ENCODE data around the gene PCBP2. TPM values are rescaled to one million over a fixed set of nuclear protein-coding genes. Genes with fewer than 3 reads are reported as not detected.

PCBP2 gene
- polyA plus RNA-seq, 1 of the 3 experiments (the other 2 are of a cell fraction): 368 TPM

DNA sequence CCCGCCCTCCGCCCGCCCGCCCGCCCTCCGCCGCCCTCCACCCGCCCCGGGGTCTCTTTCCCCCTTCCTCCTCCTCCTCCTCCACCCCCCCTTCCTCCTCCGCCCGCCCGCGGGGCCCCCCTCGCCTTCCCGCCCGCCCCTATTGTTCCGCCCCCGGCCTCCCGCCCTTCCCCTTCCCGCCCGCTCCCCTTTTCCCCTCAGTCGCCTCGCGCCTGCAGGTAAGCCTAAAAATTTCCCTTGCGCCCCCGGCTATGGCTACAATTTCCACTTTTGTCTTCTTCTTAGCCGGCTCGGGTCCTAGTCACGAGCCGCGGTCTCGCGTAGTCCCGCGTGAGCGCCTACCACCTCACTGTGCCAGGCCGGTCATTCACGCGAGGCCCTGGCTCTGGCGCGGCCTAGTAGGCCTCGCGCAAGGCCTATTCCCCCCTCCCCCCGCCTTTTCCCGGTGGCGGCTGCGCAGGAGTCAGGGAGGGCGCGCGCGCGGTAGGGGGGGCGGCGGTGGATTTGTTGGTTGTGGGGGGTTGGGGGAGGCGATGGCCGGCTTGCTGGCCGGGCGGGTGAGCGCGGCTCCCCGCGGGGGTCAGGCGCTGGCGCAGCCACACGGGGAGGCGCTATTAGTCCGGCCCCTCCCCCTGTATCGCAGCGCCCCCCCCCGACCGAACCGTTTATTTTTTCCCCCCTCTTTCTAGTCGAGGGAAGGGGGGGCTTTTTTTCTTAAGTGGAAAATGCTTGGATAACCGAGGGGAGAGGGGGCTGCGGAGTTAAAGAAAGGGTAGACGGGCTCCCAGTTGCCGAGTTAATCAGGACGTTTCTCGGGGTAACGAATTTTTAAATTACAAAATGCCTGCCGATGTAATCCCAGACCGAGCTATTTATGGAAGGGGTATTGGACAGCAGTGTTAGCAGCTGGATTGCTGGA, 516 bp downstream of the PCBP2 start (continued):
- TF ChIP-seq EP300 (IDR thresholded peaks at IDR 0.05; ENCODE audit: borderline replicate concordance in 1 of 2, low read depth in 1 of 2, low read length in 1 of 2): no peak
- TF ChIP-seq, protein P1, sequence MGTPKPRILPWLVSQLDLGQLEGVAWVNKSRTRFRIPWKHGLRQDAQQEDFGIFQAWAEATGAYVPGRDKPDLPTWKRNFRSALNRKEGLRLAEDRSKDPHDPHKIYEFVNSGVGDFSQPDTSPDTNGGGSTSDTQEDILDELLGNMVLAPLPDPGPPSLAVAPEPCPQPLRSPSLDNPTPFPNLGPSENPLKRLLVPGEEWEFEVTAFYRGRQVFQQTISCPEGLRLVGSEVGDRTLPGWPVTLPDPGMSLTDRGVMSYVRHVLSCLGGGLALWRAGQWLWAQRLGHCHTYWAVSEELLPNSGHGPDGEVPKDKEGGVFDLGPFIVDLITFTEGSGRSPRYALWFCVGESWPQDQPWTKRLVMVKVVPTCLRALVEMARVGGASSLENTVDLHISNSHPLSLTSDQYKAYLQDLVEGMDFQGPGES (IDR thresholded peaks at IDR 0.05; ENCODE audit: low read depth, low read length): no peak
- TF ChIP-seq, protein P2, sequence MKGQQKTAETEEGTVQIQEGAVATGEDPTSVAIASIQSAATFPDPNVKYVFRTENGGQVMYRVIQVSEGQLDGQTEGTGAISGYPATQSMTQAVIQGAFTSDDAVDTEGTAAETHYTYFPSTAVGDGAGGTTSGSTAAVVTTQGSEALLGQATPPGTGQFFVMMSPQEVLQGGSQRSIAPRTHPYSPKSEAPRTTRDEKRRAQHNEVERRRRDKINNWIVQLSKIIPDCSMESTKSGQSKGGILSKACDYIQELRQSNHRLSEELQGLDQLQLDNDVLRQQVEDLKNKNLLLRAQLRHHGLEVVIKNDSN (IDR thresholded peaks at IDR 0.05; ENCODE audit: borderline replicate concordance, low read depth): no peak
- TF ChIP-seq FOSL2 (IDR thresholded peaks at IDR 0.05; ENCODE audit: borderline replicate concordance, low read depth): no peak
- TF ChIP-seq, protein P3, sequence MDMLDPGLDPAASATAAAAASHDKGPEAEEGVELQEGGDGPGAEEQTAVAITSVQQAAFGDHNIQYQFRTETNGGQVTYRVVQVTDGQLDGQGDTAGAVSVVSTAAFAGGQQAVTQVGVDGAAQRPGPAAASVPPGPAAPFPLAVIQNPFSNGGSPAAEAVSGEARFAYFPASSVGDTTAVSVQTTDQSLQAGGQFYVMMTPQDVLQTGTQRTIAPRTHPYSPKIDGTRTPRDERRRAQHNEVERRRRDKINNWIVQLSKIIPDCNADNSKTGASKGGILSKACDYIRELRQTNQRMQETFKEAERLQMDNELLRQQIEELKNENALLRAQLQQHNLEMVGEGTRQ (IDR thresholded peaks at IDR 0.05; ENCODE audit: borderline replicate concordance, low read depth, low read length): no peak
- peak; percentile 66; the same call in 1 of the 2 replicates for TF ChIP-seq TAF1 (IDR thresholded peaks at IDR 0.05; ENCODE audit: borderline replicate concordance, low read depth, low read length)
- peak; percentile 40; the same call in 1 of the 2 replicates for TF ChIP-seq SIN3A (IDR thresholded peaks at IDR 0.05; ENCODE audit: borderline replicate concordance, low read depth, low read length)
- no peak for TF ChIP-seq RXRA (IDR thresholded peaks at IDR 0.05; ENCODE audit: borderline replicate concordance, low read depth)

DNA sequence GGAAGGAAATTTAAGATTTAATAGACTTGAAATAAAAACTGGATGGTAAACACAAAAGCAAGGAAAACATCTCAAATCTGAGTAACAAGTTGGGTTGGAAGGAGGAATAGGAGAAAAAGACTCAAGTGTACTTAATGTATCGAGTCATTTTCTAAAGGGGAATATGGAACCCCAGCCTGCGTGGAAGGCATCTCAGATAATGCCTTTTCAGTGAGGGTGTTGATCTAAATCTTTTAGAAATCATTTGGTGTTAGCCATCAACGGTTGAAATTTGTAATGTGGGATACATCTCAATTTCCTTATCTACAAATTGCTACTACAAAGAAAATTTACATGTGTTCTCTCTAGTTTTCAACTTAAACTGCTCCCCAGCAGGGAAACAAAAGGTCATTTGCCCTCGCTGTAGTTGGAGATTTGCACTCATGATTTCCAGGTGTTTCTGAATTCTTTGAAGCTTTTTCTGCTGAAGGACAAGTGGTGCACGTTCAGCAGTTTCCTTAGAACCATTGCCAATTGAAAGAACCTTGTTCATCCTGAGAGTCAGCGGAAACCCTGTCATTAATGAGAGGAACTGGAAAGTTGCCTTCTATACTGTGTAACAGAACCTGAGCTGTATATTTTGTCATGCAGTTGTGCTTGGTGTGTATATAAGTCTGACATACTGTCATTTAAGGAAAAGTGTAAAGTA, 2.2 kb downstream of the PCBP2 start:
- peak overlapping the region; percentile 68 to 83 for H3K4me3 ChIP-seq (ENCODE audit: low read depth in 2 of 2, low read length in 1 of 2)
- H3K79me2 ChIP-seq (ENCODE audit: insufficient read depth): peaks cover 69% of the 10 kb centered on the region
- peaks cover 66% of the 10 kb centered on the region for H4K20me1 ChIP-seq (ENCODE audit: insufficient read depth)
- ChIA-PET POLR2A (interaction anchor here (0.9 to 1.7 kb wide), 7 partner anchors 14 to 109 kb away, joined by 3 to 10 read pairs (median 6); partner anchors contain the start of gene TARBP2), CTCF (interaction anchor here (0.8 to 2.6 kb wide), 11 partner anchors 10 to 242 kb away, joined by 3 to 10 read pairs (median 5); partner anchors contain the start of gene AAAS)
- peaks cover 10 to 13% of the 10 kb centered on the region in 2 experiments; a peak in 3 of 4 replicates for H3K4me1 ChIP-seq (ENCODE audit: control insufficient read depth in 1 of 2, insufficient read depth in 2 of 2, low read depth in 1 of 2, low read length in 1 of 2)
- DNase-seq: no peak
- H3K27me3 ChIP-seq (ENCODE audit: insufficient read depth): no peaks in the 10 kb centered on the region
- no peaks in the 10 kb centered on the region for H3K9me2 ChIP-seq
- H2AFZ ChIP-seq (ENCODE audit: low read depth): no peak overlapping the region
- H3K36me3 ChIP-seq (replicated peaks in 1 of 2; ENCODE audit: control insufficient read depth in 1 of 2, insufficient read depth in 2 of 2, low read length in 1 of 2): peaks cover 50 to 60% of the 10 kb centered on the region in 2 experiments
- TF ChIP-seq SMC3 (IDR thresholded peaks at IDR 0.05; ENCODE audit: low read depth, low read length) (no peak), RFX5 (IDR thresholded peaks at IDR 0.05; ENCODE audit: low read length) (no peak), MXI1 (IDR thresholded peaks at IDR 0.05; ENCODE audit: low read depth, low read length) (no peak), CHD2 (IDR thresholded peaks at IDR 0.05; ENCODE audit: low read length, partially characterized antibody) (no peak), RXRA (IDR thresholded peaks at IDR 0.05; ENCODE audit: borderline replicate concordance, low read depth) (no peak), TAF1 (IDR thresholded peaks at IDR 0.05; ENCODE audit: borderline replicate concordance, low read depth, low read length) (no peak)
- no peaks in the 10 kb centered on the region for H3K9me3 ChIP-seq
- peaks cover 21% of the 10 kb centered on the region for H3F3A ChIP-seq (replicated peaks; ENCODE audit: insufficient read depth)
- H3K27ac ChIP-seq (ENCODE audit: low read depth in 2 of 2, low read length in 1 of 2): peak overlapping the region in 1 of 2 experiments; percentile 29; a peak in 3 of 4 replicates
- 28% methylated on average over 6 of the region's 6 CpGs for WGBS (ENCODE audit: low lambda C conversion rate)
- peak overlapping the region; percentile 88 for H3K4me2 ChIP-seq
- peak overlapping the region; percentile 99 for H3K9ac ChIP-seq
